ENCODE measurements around the gene GLT1D1. TPM values are rescaled to one million over a fixed set of nuclear protein-coding genes. Genes with fewer than 3 reads are reported as not detected.
"Not testable (repeated sequence)": the region's sequence is repeated elsewhere in the genome, so short reads cannot be mapped to it uniquely, and the experiment has no call there.

GLT1D1 gene
- total and polyA plus RNA-seq, 12 donors = 0.07 to 3.3 (median 0.66) TPM; not detected in 1

DNA sequence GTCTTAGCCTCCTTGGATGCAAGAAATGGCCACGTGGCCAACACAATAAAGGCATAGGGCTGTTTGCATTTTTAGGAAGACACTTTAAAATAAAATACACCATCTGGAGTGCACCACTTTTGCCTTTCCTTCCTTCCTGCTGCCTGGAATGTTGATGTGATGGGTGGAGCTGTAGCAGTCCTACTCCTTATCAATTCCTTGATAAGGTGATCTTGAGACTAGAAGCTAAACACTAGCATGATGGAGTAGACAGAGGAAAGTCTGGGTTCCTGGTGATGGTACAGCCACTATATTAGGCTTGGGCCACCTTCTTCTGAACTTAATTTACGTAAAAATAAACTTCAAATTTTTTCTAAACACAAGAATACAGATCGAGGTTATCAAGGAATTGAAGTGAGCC is 2.9 kb upstream of the GLT1D1 start:
- WGBS, 2 donors = 64 to 68% methylated on average over 3 of the region's 3 CpGs
- intact Hi-C loops (cut with DNase I) = no loop called here
- H3K27ac ChIP-seq = no peak overlapping the region
- H3K36me3 ChIP-seq = no peaks in the 10 kb centered on the region
- H3K9me3 ChIP-seq = no peaks in the 10 kb centered on the region
- TF ChIP-seq, protein P1, sequence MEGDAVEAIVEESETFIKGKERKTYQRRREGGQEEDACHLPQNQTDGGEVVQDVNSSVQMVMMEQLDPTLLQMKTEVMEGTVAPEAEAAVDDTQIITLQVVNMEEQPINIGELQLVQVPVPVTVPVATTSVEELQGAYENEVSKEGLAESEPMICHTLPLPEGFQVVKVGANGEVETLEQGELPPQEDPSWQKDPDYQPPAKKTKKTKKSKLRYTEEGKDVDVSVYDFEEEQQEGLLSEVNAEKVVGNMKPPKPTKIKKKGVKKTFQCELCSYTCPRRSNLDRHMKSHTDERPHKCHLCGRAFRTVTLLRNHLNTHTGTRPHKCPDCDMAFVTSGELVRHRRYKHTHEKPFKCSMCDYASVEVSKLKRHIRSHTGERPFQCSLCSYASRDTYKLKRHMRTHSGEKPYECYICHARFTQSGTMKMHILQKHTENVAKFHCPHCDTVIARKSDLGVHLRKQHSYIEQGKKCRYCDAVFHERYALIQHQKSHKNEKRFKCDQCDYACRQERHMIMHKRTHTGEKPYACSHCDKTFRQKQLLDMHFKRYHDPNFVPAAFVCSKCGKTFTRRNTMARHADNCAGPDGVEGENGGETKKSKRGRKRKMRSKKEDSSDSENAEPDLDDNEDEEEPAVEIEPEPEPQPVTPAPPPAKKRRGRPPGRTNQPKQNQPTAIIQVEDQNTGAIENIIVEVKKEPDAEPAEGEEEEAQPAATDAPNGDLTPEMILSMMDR (IDR thresholded peaks at IDR 0.05) = no peak
- H3K4me3 ChIP-seq = no peak overlapping the region
- H3K4me1 ChIP-seq = no peaks in the 10 kb centered on the region
- ATAC-seq (no peak), DNase-seq (no peak)
- H3K27me3 ChIP-seq = peaks cover 0 to 45% (median 34%) of the 10 kb centered on the region in 7 donors

DNA sequence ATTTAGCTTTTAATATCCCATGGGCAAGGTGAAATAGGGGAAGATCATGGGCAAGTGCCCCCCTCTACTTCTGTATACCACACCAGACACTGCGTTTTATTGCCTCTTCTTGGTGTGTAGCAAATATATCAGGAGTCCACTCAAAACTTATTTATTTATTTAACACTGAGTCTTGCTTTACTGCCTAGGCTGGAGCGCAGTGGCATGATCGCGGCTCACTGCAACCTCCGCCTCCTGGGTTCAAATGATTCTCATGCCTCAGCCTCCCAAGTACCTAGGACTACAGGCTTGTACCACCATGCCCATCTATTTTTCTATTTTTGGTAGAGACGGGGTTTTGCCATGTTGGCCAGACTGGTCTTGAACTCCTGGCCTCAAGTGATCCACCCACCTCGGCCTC is 1.8 kb upstream of the GLT1D1 start:
- H3K36me3 ChIP-seq; H3K4me1 ChIP-seq; DNase-seq; intact Hi-C loops (cut with DNase I); ATAC-seq; H3K4me3 ChIP-seq; H3K9me3 ChIP-seq; H3K27ac ChIP-seq: not testable (repeated sequence)
- 79 to 83% methylated on average over 7 of the region's 7 CpGs for WGBS, 2 donors
- peaks cover 0 to 55% (median 42%) of the 10 kb centered on the region in 7 donors for H3K27me3 ChIP-seq

DNA sequence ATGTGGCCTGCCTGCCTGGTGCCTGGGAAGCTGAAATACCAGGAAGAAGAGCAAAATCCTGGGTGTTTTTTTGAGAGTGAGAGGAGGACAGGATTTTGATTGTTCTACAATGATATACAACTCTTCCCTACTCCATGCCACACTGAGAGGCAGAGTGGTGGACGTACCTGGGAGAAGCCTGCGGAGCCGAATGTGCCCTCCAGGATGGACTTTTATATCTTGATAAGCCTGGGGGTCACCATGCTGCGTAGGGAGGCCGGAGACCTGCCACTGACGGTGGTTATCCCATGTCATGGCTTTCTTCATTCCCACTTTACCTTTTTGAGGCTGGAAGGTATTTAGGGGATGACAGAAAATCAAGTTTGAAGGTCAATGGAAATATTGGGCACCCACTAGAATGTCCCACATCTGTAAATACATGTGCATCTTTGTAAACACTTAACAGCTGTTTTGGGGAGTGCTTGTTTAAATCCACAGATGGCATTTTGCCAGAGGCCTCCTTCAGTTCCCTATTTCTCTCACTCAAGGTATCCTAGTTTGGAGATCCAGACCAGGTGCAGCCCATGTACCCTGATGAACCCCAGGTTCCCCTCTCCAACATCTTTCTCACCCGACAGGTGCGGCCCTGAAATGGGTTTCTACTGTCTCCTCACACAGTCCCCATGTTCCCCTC is 1.1 kb upstream of the GLT1D1 start:
- DNase-seq (no peak), ATAC-seq (no peak)
- Histone ChIP-seq H3K27ac (peak overlapping the region in 1 of 10 donors; percentile 88), H3K4me1 (peaks cover 0 to 3% (median 0%) of the 10 kb centered on the region in 9 donors), H3K36me3 (no peaks in the 10 kb centered on the region), H3K4me3 (no peak overlapping the region), H3K27me3 (peaks cover 0 to 61% (median 48%) of the 10 kb centered on the region in 7 donors), H3K9me3 (no peaks in the 10 kb centered on the region)
- 76 to 84% methylated on average over 8 of the region's 8 CpGs for WGBS, 2 donors
- TF ChIP-seq, protein P1 (IDR thresholded peaks at IDR 0.05) = no peak
- intact Hi-C loops (cut with DNase I) = no loop called here

GRCh38 chr12:128853600-128854197 is 421 bp downstream of the GLT1D1 start:
- Histone ChIP-seq H3K36me3 (no peaks in the 10 kb centered on the region), H3K27me3 (peaks cover 0 to 69% (median 52%) of the 10 kb centered on the region in 7 donors)
- WGBS, 2 donors = 1% methylated on average over 46 to 74 of the region's 74 CpGs

More at GRCh38 chr12:128853600-128854197, 421 bp downstream of the GLT1D1 start:
- Histone ChIP-seq H3K4me3 (peak overlapping the region in 8 of 10 donors; percentile 12 to 54 (median 26)), H3K27ac (peak overlapping the region in 2 of 10 donors; percentile 44 to 88), H3K9me3 (no peaks in the 10 kb centered on the region), H3K4me1 (peaks cover 0 to 3% (median 0%) of the 10 kb centered on the region in 9 donors)
- no peak for DNase-seq
- TF ChIP-seq, protein P1 (IDR thresholded peaks at IDR 0.05) = no peak
- ATAC-seq = peak in 1 of 8 donors; percentile 15
- intact Hi-C loops (cut with DNase I) = no loop called here

Data from heart right ventricle (tissue), 16 donors.